Activated CD4-positive, alpha-beta T cell treated with anti-CD3 and anti-CD28 coated beads, Interleukin-2, amount 50 U/mL, for 1 hour (primary cell): ENCODE data around the gene TNS1.
A peak's percentile ranks its signal among the peaks of the same experiment; 100 is the strongest.

Source experiments
- DNase-seq: peaks from one replicate; pipeline ENCODE4 v3.0.0-alpha.2; 2020

TNS1 gene

DNA sequence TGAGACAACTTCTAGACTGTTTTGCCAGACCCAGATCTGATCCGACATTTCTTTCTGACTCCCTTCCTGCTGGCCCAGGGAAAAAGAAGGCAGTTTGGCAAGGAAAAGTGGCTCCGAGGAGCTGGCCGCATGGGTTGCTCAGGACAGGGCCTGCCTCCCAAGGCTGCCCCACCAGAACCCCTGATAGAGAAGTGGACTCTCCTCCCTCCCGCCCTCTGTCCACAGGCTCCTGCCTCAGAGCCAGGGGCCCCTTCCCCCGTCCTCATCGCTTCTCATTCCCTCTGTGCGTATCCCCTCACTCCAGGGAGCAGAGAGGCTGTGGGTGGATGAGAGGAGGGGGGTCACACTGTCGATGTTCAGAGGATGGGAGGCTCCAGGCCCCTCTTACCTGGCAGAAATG is 110.2 kb downstream of the TNS1 start:
- no peak for DNase-seq

DNA sequence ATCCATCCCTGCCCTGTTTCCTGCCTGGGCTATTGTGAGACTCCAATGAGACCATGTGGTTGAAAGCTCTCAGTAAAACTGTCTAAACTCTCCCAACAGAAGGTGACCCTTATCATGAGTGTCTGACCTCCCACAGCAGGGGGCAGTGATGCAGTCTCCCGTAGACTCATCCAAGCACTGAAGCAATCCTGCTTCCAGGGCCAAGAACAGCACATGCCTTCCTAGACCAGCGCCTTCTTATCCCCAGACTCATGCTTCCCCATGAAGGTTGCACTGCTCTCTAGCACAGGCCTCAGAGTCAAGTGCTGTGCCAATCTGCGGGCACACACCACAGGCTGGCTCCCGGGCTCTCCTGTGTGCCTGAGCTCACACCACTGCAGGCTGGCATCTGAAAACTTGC is 112.3 kb downstream of the TNS1 start:
- no peak for DNase-seq

GRCh38 chr2:217889656-217890055 is 113.1 kb downstream of the TNS1 start:
- DNase-seq = no peak

GRCh38 chr2:217887841-217888701 is 114.7 kb downstream of the TNS1 start:
- no peak for DNase-seq

DNA sequence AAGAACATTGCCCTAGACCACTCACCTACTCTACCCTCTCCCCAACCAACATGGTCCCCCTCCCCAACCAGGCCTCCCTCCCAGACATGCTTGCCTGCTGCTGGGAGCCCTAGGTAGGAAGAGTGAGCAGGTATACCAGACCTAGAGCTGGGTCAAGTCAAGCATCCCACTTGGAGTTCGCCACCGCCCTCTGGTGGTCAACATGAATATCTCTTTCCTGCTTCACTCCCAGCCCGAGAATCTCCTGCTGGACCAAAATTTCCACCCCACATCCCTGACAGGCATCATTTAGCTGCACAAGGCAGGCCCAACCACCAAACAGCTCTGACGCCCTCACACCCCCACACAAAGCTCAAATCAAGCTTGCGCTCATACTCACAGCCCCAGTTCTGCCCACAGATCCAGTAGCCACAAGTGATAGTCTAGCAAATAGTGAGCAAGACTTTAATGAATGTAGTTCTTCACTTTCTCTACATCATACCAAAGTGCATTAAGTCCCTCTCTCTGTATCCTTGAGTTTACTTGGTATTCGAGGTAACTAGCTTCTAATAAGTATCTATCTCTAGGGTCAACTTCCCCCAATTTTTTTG is 116.0 kb downstream of the TNS1 start:
- DNase-seq = peak; percentile 57

DNA sequence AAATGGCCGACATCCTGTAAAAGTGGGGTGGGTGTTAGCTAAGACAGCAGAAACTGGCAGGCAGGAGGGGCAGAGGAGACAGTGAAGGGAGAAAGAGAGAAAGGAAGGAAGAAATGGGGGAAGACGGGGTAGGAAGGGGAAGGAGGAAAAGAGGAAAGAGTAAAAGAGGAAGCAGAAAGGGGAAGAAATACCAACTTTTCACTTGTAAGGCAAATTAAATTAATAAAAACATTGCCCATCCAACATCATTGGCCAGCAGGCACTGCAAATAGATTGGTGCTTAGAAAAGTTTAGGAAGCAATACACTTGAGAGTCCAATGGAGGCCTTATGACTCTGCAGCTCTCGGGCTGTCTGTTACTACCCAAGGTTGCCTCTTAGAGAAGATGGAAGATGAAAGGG is 116.7 kb downstream of the TNS1 start:
- DNase-seq = no peak

DNA sequence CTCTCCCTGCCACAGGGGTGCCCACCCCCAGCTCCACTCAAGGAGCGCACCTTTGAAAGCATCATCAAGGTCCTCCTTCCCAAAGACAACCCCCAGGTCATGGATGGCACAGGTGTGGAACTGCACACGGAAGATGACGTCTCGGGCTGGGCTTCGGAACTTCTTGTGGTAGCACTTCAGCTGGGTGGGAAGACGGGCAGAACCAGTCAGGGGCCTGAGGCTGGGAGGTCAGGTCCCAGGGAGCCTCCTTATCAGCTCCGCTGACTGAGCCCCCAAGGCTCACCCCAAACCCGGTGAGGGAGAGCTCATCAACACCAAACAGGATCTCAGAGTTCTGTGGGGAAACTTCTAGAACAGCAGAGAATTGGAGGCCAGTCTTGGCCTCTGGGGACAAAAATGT is 117.8 kb downstream of the TNS1 start:
- no peak for DNase-seq

- DNase-seq = no peak
These were observed 121.9 kb downstream of the TNS1 start for GRCh38 chr2:217880891-217881290.

- DNase-seq = no peak
These were observed 122.4 kb downstream of the TNS1 start for GRCh38 chr2:217880287-217880889.

DNA sequence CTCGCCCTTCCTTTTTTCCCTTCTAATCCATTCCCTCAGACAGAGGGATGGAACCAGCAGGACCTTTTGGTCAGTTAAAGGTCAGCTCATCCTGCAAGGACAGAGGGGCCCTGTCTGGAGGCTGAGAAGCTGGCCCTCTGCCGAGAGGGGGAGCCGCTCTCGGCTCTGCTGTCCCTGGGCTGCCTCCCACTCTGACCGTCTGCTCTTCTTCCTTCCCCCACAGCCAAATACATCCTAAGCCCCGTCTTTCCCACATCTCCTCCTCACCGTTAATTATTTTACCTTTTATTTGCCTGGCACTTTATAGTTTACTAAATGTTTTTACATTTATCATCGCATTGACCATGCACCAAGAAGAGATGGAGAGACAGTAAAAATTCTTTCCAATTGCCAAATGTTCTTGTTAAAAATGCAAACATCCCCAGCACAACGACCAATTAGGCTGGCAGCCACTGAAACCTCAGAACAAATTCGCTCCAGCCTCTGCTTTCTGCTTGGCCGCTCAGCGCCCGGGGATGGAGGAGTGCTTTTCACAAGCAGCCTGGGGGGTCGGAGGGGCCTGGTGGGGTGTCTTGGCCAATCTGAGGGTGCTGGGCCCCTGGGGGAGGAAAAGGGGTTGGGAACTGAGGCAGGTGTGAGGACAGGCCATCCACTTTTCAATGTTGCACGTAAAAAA is 123.7 kb downstream of the TNS1 start:
- no peak for DNase-seq

GRCh38 chr2:217877866-217878265 is 124.9 kb downstream of the TNS1 start:
- DNase-seq = no peak

DNA sequence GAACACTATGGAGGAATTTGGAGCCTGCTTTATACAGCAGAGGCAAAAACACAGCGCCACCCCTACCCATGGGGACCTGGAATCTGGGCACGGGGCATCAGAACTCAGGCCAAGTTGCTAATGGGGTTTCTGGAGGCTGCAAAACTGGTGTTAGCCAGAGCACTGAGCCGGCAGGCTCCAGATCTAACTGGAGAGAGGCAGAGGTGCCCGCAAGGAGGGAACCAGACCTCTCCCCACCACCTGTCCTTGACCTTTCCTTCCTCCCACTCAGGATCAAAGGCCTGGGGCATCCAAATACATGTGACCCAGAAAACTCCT is 126.6 kb downstream of the TNS1 start:
- DNase-seq = no peak

DNA sequence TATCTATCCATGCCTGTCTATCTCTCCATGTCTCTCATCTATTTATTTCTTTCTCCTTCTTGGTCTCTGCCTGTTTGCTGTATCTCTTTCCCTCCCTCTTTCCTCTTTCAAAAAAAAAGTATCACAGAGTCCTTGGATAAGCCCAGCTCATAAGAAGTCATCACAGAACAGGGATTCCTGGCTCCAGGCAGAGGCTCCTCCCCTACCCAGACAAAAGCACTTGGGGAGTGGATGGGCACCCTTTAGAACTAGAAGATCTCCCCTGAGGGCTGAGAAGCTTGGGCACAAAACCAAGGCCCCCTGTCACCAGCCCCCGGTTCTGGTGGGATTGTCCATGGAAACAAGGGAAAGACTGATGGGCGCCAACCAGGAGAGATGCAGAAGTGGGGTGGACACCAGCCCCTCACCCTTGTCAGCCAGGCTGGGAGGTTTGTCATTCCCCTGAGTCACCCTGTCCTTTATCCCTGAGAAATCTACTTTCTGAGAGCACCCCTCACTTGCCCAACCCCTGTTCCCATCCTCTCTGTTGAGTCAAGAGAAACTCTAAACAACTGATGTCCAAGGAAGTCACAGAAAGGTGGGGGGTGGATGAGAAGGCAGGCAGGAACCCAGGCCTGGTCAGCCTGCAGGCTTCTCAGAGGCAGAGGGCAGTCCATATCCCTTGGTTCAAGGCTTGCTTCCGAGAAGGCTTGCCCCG is 127.1 kb downstream of the TNS1 start:
- no peak for DNase-seq

DNA sequence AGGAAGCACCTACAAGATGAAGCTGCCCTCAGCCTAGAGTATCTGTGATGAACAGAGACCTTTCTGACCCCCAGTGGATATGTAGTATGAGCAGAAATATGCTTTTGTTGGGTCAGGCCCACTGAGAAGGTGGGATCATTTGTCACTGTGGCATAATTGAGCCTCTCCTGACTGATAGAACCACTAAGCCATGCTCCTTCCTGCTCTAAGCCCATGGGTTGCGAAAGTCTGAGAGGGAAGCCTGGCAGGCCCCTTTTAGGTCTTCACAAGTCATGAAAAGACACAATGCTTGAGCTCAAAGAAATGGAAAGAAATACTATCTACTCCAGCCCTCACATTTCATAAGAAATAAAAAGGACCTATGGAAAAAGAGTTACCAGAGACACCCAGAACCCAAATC is 127.7 kb downstream of the TNS1 start:
- no peak for DNase-seq

DNA sequence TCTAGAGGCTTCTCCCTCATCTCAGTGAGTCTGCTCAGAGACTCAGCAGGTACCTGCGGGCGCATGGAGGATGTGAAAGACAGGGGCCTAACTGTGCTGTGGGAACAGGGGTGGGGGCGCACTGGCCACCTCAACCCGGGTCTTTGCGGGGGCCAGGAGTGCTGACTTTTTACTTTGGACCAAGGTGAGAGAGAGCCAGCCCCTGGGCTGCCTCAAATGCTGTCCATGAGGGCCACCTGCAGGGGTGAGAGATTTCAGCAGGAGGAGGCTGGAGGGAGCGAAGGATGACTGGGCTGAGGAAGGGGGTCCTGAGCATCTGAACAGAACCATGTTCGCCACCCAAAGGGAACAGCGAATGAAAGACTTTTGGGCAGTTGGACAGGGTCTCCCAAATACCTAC is 129.4 kb downstream of the TNS1 start:
- no peak for DNase-seq

GRCh38 chr2:217872319-217872718 is 130.5 kb downstream of the TNS1 start:
- DNase-seq = no peak

DNA sequence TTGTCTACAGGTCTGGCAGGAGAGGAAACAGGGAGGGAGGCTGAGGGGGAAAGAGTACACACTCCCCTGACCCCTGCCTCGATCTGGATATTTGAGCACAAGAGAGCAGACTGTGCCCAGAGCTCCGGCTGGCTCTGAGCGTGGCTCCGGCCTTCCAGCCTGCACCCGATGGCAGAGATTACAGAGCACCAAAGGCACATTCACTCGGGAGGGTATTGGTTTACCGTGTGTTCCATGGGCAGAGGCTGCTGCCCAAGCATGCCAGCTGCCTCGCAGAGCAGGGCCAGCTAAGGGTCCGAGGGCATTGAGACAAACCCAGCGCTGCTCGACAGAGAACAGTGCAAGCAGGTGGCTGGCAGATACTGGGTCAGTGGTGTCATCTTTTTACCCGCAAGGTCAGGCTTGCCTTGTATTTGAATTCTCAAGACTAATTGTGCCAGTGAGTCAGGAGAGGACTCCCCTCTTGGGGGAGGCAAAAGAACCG is 132.2 kb downstream of the TNS1 start:
- DNase-seq = no peak

DNA sequence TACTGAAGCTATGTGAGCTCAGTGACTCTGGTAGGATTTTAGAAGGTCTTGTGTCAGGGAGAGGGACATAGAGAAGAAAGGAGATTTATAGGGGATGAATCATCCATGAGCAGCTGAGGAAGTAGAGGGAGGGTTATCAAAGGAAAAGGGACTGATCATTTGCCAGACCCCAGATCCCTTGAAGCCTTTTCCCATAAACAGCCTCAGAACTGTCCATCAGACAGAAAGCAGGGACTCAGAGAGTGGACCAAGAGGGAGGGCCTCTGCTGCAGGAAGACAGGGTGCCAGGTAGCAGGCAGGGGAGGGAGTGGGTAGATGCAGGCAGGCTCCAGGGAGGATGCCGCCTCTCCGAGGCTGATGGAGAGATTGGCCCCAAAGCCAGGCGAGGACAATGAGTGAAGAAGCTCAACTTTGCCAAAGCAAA is 133.9 kb downstream of the TNS1 start:
- no peak for DNase-seq

GRCh38 chr2:217868265-217868892 is 134.4 kb downstream of the TNS1 start:
- DNase-seq = no peak

DNA sequence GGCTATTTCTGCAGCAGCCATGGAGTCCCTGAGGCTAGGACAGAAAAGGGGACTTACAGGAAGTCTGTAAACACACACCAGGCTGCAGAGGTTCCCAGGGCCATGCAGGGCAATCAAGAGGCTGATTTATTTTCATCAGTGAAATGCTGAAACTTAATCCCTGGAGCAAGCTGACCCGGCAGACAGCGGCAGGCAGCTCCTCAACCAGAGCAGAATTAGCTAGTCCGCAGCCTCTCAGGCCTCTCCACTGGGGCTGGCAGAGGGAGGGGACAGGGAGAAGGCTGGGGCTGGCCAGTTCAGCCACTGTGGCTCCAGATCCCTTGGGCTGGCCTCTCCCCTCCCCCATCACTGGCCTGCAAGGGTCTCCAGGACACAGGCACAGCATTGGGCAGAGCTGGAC is 136.3 kb downstream of the TNS1 start:
- DNase-seq = no peak

- DNase-seq = no peak
These were observed 137.6 kb downstream of the TNS1 start for GRCh38 chr2:217864963-217865772.

DNA sequence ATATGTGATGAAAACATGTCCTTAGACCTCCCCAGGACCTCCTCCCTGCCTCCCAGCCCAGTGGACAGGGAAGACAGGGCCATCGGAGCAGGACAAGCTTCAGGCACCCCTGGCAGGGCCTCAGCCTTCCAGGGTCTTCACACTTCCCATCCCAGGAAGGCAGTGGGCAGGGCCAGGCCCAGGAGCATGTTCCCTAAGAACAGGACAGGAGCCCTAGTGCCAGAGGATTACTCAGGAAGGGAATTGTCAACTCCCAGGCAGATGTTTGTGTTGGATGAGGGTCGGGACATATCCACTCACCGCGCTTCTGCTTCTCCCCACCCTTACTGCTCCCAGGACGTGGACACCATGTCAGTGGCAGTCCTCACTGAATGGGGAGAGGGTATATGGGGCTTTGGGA is 138.9 kb downstream of the TNS1 start:
- no peak for DNase-seq
